OCI-LY3 (cell line): ENCODE measurements around the gene OPHN1.

Experiments used
- H2AFZ ChIP-seq: fragments of 200-600, 300-600 bp; shearing (Covaris generic); 2 replicates; pipeline ENCODE4 v1.6.0; 2014; ENCODE audit warnings: antibody characterized with exemption, low read depth, low read length
- H3K27ac ChIP-seq: fragments of 200-600, 300-600 bp; sonication (generic); 2 replicates; pipeline ENCODE4 v1.5.1; 2014; ENCODE audit warnings: mild to moderate bottlenecking, low read length, moderate library complexity, mixed read lengths
- H3K27me3 ChIP-seq: fragments of 200-600, 300-600 bp; sonication (generic); 2 replicates; pipeline ENCODE4 v1.6.1; 2014; ENCODE audit warnings: low read depth, low read length, mixed read lengths
- H3K36me3 ChIP-seq: fragments of 200-600, 300-600 bp; sonication (generic); replicated peaks from 2 replicates; pipeline ENCODE3; 2014; ENCODE audit warnings: low read depth, low read length, mixed read lengths
- H3K4me1 ChIP-seq: fragments of 300-600, 200-600 bp; sonication (generic); 2 replicates; pipeline ENCODE4 v1.6.1; 2014; ENCODE audit warnings: low read length, mixed read lengths
- H3K4me2 ChIP-seq: fragments of 200-600, 300-600 bp; sonication (generic); 2 replicates; pipeline ENCODE4 v1.6.1; 2014; ENCODE audit warnings: low read length, mixed read lengths
- H3K4me3 ChIP-seq: fragments of 300-600, 200-600 bp; sonication (generic); 2 replicates; pipeline ENCODE4 v1.5.1; 2014; ENCODE audit warnings: antibody characterized with exemption, mild to moderate bottlenecking, low read length, moderate library complexity
- H3K79me2 ChIP-seq: fragments of 300-600, 200-600 bp; shearing (Covaris generic); 2 replicates; pipeline ENCODE4 v1.6.1; 2014; ENCODE audit warnings: mild to moderate bottlenecking, low read length, mixed read lengths
- H3K9ac ChIP-seq: fragments of 300-600, 200-600 bp; shearing (Covaris generic); 2 replicates; pipeline ENCODE4 v1.6.0; 2014; ENCODE audit warnings: mild to moderate bottlenecking, low read length, moderate library complexity
- H3K9me3 ChIP-seq: fragments of 200-600, 300-600 bp; shearing (Covaris generic); 2 replicates; pipeline ENCODE4 v1.6.1; 2014; ENCODE audit warnings: low read length, mixed read lengths; ENCODE audit not compliant: insufficient read depth
- H4K20me1 ChIP-seq: fragments of 200-600, 300-600 bp; sonication (generic); 2 replicates; pipeline ENCODE4 v1.6.1; 2016; ENCODE audit warnings: low read length, mixed read lengths; ENCODE audit not compliant: insufficient read depth
- CTCF ChIP-seq: fragments of 200-600, 300-600 bp; sonication (generic); IDR thresholded peaks from 2 replicates; pipeline ENCODE4 v1.5.1; 2014; ENCODE audit warnings: antibody characterized with exemption, low read length, low read depth
- EZH2phosphoT487 ChIP-seq: fragments of 200-600 bp; shearing (Covaris generic); IDR thresholded peaks from 2 replicates; pipeline ENCODE4 v1.6.1; 2018; ENCODE audit warnings: antibody characterized with exemption, mixed run types, low read depth

The OPHN1 gene

GRCh38 chrX:68288127-68288526, 145.2 kb downstream of the OPHN1 start:
- Histone ChIP-seq H3K9ac (no peak overlapping the region), H3K4me3 (no peak overlapping the region), H3K9me3 (no peaks in the 10 kb centered on the region), H3K4me2 (no peak overlapping the region), H4K20me1 (no peaks in the 10 kb centered on the region), H3K27ac (no peak overlapping the region), H3K4me1 (no peaks in the 10 kb centered on the region), H3K27me3 (no peaks in the 10 kb centered on the region), H3K36me3 (no peaks in the 10 kb centered on the region), H3K79me2 (no peaks in the 10 kb centered on the region), H2AFZ (no peak overlapping the region)
- TF ChIP-seq EZH2phosphoT487 (no peak), CTCF (no peak)

GRCh38 chrX:68287419-68287818, 145.9 kb downstream of the OPHN1 start:
- Histone ChIP-seq H2AFZ (no peak overlapping the region), H3K4me2 (no peak overlapping the region), H3K79me2 (no peaks in the 10 kb centered on the region), H3K36me3 (no peaks in the 10 kb centered on the region), H3K4me3 (no peak overlapping the region), H3K27ac (no peak overlapping the region), H3K9me3 (no peaks in the 10 kb centered on the region), H4K20me1 (no peaks in the 10 kb centered on the region), H3K9ac (no peak overlapping the region), H3K27me3 (no peaks in the 10 kb centered on the region), H3K4me1 (no peaks in the 10 kb centered on the region)
- TF ChIP-seq CTCF (no peak), EZH2phosphoT487 (no peak)

- no peaks in the 10 kb centered on the region for H3K9me3 ChIP-seq
- H3K36me3 ChIP-seq, result no peaks in the 10 kb centered on the region
- H3K9ac ChIP-seq, result no peak overlapping the region
- no peaks in the 10 kb centered on the region for H3K4me1 ChIP-seq
- TF ChIP-seq CTCF (no peak), EZH2phosphoT487 (no peak)
- H3K79me2 ChIP-seq, result no peaks in the 10 kb centered on the region
- no peaks in the 10 kb centered on the region for H4K20me1 ChIP-seq
- H3K27ac ChIP-seq, result no peak overlapping the region
- no peak overlapping the region for H3K4me3 ChIP-seq
- H3K4me2 ChIP-seq, result no peak overlapping the region
- no peak overlapping the region for H2AFZ ChIP-seq
- H3K27me3 ChIP-seq, result no peaks in the 10 kb centered on the region
Measured at GRCh38 chrX:68286980-68287379, 146.3 kb downstream of the OPHN1 start.

GRCh38 chrX:68286076-68286475, 147.2 kb downstream of the OPHN1 start:
- H3K27me3 ChIP-seq, result no peaks in the 10 kb centered on the region
- H3K4me1 ChIP-seq, result no peaks in the 10 kb centered on the region
- no peak overlapping the region for H3K4me2 ChIP-seq
- no peak for TF ChIP-seq CTCF
- TF ChIP-seq EZH2phosphoT487, result no peak
- H3K27ac ChIP-seq, result no peak overlapping the region
- no peak overlapping the region for H2AFZ ChIP-seq
- no peaks in the 10 kb centered on the region for H3K79me2 ChIP-seq
- no peaks in the 10 kb centered on the region for H3K36me3 ChIP-seq
- H4K20me1 ChIP-seq, result no peaks in the 10 kb centered on the region
- no peak overlapping the region for H3K4me3 ChIP-seq
- H3K9ac ChIP-seq, result no peak overlapping the region
- no peaks in the 10 kb centered on the region for H3K9me3 ChIP-seq
